ENCODE measurements around the gene CCDC32.

Gene CCDC32

GRCh38 chr15:40534371-40534770 is 30.5 kb downstream of the CCDC32 start:
- DNase-seq (ENCODE audit: low read depth), result no peak
- no peak overlapping the region for H3K4me3 ChIP-seq (ENCODE audit: low read depth, low read length)
- TF ChIP-seq MAX (IDR thresholded peaks at IDR 0.05; ENCODE audit: low read depth, low read length) (no peak), POLR2A (IDR thresholded peaks at IDR 0.05; ENCODE audit: extremely low read depth, insufficient read length) (no peak), CTCF (IDR thresholded peaks at IDR 0.05; ENCODE audit: low read depth, low read length) (no peak), MYC (IDR thresholded peaks at IDR 0.05; ENCODE audit: low read depth, low read length) (no peak)

- TF ChIP-seq CTCF (IDR thresholded peaks at IDR 0.05; ENCODE audit: low read depth, low read length), result no peak
- no peak overlapping the region for H3K4me3 ChIP-seq (ENCODE audit: low read depth, low read length)
- no peak for DNase-seq (ENCODE audit: low read depth)
Observed at GRCh38 chr15:40533763-40534364, 31.0 kb downstream of the CCDC32 start.

- H3K4me3 ChIP-seq (ENCODE audit: low read depth, low read length), result no peak overlapping the region
- TF ChIP-seq MYC (IDR thresholded peaks at IDR 0.05; ENCODE audit: low read depth, low read length) (no peak), CTCF (IDR thresholded peaks at IDR 0.05; ENCODE audit: low read depth, low read length) (no peak), POLR2A (IDR thresholded peaks at IDR 0.05; ENCODE audit: extremely low read depth, insufficient read length) (no peak), MAX (IDR thresholded peaks at IDR 0.05; ENCODE audit: low read depth, low read length) (no peak)
- DNase-seq (ENCODE audit: low read depth), result no peak
Observed at GRCh38 chr15:40528801-40529200, 36.0 kb downstream of the CCDC32 start.

- TF ChIP-seq MAX (IDR thresholded peaks at IDR 0.05; ENCODE audit: low read depth, low read length), result no peak
- no peak for TF ChIP-seq CTCF (IDR thresholded peaks at IDR 0.05; ENCODE audit: low read depth, low read length)
- no peak for TF ChIP-seq POLR2A (IDR thresholded peaks at IDR 0.05; ENCODE audit: extremely low read depth, insufficient read length)
- TF ChIP-seq MYC (IDR thresholded peaks at IDR 0.05; ENCODE audit: low read depth, low read length), result no peak
- H3K4me3 ChIP-seq (ENCODE audit: low read depth, low read length), result no peak overlapping the region
- DNase-seq (ENCODE audit: low read depth), result no peak
Observed at GRCh38 chr15:40525855-40526254, 39.0 kb downstream of the CCDC32 start.

- H3K4me3 ChIP-seq (ENCODE audit: low read depth, low read length), result no peak overlapping the region
- TF ChIP-seq POLR2A (IDR thresholded peaks at IDR 0.05; ENCODE audit: extremely low read depth, insufficient read length) (no peak), MAX (IDR thresholded peaks at IDR 0.05; ENCODE audit: low read depth, low read length) (no peak), MYC (IDR thresholded peaks at IDR 0.05; ENCODE audit: low read depth, low read length) (no peak), CTCF (IDR thresholded peaks at IDR 0.05; ENCODE audit: low read depth, low read length) (no peak)
- DNase-seq (ENCODE audit: low read depth), result no peak
Observed at GRCh38 chr15:40523611-40524010, 41.2 kb downstream of the CCDC32 start.

- DNase-seq (ENCODE audit: low read depth), result no peak
- H3K4me3 ChIP-seq (ENCODE audit: low read depth, low read length), result no peak overlapping the region
- TF ChIP-seq MYC (IDR thresholded peaks at IDR 0.05; ENCODE audit: low read depth, low read length), result no peak
- TF ChIP-seq CTCF (IDR thresholded peaks at IDR 0.05; ENCODE audit: low read depth, low read length), result no peak
- TF ChIP-seq MAX (IDR thresholded peaks at IDR 0.05; ENCODE audit: low read depth, low read length), result no peak
- no peak for TF ChIP-seq POLR2A (IDR thresholded peaks at IDR 0.05; ENCODE audit: extremely low read depth, insufficient read length)
Observed at GRCh38 chr15:40516322-40516721, 48.5 kb downstream of the CCDC32 start.

Measured in NB4 (cell line).